WTC11 (cell line): ENCODE results near the gene SESN2. TPM values are rescaled to one million over a fixed set of nuclear protein-coding genes. Genes with fewer than 3 reads are reported as not detected.

Experiments
- ATAC-seq: fragments of 200-7000 bp; cut with Tn5 transposase; 2 replicates; pipeline ENCODE4 v1.10.0; 2021; ENCODE audit warnings: mild to moderate bottlenecking, moderate library complexity
- CTCF ChIA-PET: fragments of 300-600 bp; sonication (Branson Sonifier 250); formaldehyde crosslinking; loops from one replicate; lab custom pipeline; 2021; ENCODE audit warnings: antibody characterized with exemption; lab: Charles Lee
- POLR2A ChIA-PET: fragments of 350-600 bp; sonication (Branson Sonifier 250); formaldehyde crosslinking; loops from one replicate; lab custom pipeline; 2021; ENCODE audit warnings: antibody characterized with exemption; lab: Charles Lee
- DNase-seq: peaks from one replicate; pipeline ENCODE4 v3.0.0; 2021; ENCODE audit warnings: low spot score
- H3K27ac Mint-ChIP-seq: 2 replicates; pipeline ENCODE4 v1.8.0; 2021; ENCODE audit warnings: mixed read lengths
- H3K27me3 Mint-ChIP-seq: 2 replicates; pipeline ENCODE4 v1.8.0; 2021; ENCODE audit warnings: low read depth, mild to moderate bottlenecking, moderate library complexity, mixed read lengths
- H3K36me3 Mint-ChIP-seq: 2 replicates; pipeline ENCODE4 v1.8.0; 2021; ENCODE audit warnings: mixed read lengths
- H3K4me1 Mint-ChIP-seq: 2 replicates; pipeline ENCODE4 v1.8.0; 2022; ENCODE audit warnings: mixed read lengths
- H3K4me3 Mint-ChIP-seq: 2 replicates; pipeline ENCODE4 v1.8.0; 2021; ENCODE audit warnings: mild to moderate bottlenecking, moderate library complexity, mixed read lengths
- H3K9me3 Mint-ChIP-seq: 2 replicates; pipeline ENCODE4 v1.8.0; 2021; ENCODE audit warnings: mixed read lengths
- AR ChIP-seq: fragments of 250-450 bp; sonication (Bioruptor Pico); IDR thresholded peaks from 2 replicates; pipeline ENCODE4 v1.9.0; 2021; ENCODE audit warnings: mild to moderate bottlenecking
- ARID4B ChIP-seq: sonication (generic); formaldehyde crosslinking; IDR thresholded peaks from 2 replicates; pipeline ENCODE4 v1.8.0; 2023; ENCODE audit warnings: missing genetic modification reagents, mild to moderate bottlenecking, borderline replicate concordance
- ATF2 ChIP-seq: sonication (generic); formaldehyde crosslinking; IDR thresholded peaks from 2 replicates; pipeline ENCODE4 v1.8.1; 2022; ENCODE audit warnings: low read depth, missing genetic modification reagents, borderline replicate concordance
- CDX4 ChIP-seq: fragments of 250-450 bp; sonication (Bioruptor Pico); IDR thresholded peaks from 2 replicates; pipeline ENCODE4 v1.9.0; 2021; ENCODE audit warnings: moderate library complexity, mild to moderate bottlenecking, inconsistent platforms, borderline replicate concordance
- ESRRA ChIP-seq: sonication (generic); formaldehyde crosslinking; IDR thresholded peaks from 2 replicates; pipeline ENCODE4 v1.8.1; 2022; ENCODE audit warnings: mild to moderate bottlenecking, missing genetic modification reagents, borderline replicate concordance
- FOXP1 ChIP-seq: sonication (generic); formaldehyde crosslinking; IDR thresholded peaks from 2 replicates; pipeline ENCODE4 v1.8.0; 2022; ENCODE audit warnings: missing genetic modification reagents, mild to moderate bottlenecking, moderate library complexity, borderline replicate concordance
- HMGA2 ChIP-seq: fragments of 250-450 bp; sonication (Bioruptor Pico); IDR thresholded peaks from 2 replicates; pipeline ENCODE4 v1.4.0; 2021; ENCODE audit warnings: mild to moderate bottlenecking, moderate library complexity
- HMGXB4 ChIP-seq: sonication (generic); formaldehyde crosslinking; IDR thresholded peaks from 2 replicates; pipeline ENCODE4 v1.8.1; 2023; ENCODE audit warnings: mild to moderate bottlenecking, moderate library complexity, missing genetic modification reagents
- JAZF1 ChIP-seq: fragments of 250-450 bp; sonication (Bioruptor Pico); IDR thresholded peaks from 2 replicates; pipeline ENCODE4 v1.9.0; 2021; ENCODE audit warnings: moderate library complexity, mild to moderate bottlenecking, inconsistent platforms
- JUN ChIP-seq: sonication (generic); formaldehyde crosslinking; IDR thresholded peaks from 2 replicates; pipeline ENCODE4 v1.8.0; 2023; ENCODE audit warnings: mild to moderate bottlenecking, missing genetic modification reagents
- TEAD1 ChIP-seq: sonication (generic); formaldehyde crosslinking; IDR thresholded peaks from 2 replicates; pipeline ENCODE4 v1.8.0; 2022; ENCODE audit warnings: mild to moderate bottlenecking, missing genetic modification reagents
- TP53 ChIP-seq: sonication (generic); formaldehyde crosslinking; IDR thresholded peaks from 2 replicates; pipeline ENCODE4 v1.8.1; 2023; ENCODE audit warnings: mild to moderate bottlenecking, missing genetic modification reagents
- ZNF121 ChIP-seq: sonication (generic); formaldehyde crosslinking; IDR thresholded peaks from 2 replicates; pipeline ENCODE4 v1.8.0; 2023; ENCODE audit warnings: missing genetic modification reagents
- ZNF138 ChIP-seq: sonication (generic); formaldehyde crosslinking; conservative IDR thresholded peaks from 2 replicates; pipeline ENCODE4 v1.8.1; 2022; ENCODE audit warnings: mild to moderate bottlenecking, moderate library complexity, missing genetic modification reagents
- ZNF232 ChIP-seq: sonication (generic); formaldehyde crosslinking; IDR thresholded peaks from 2 replicates; pipeline ENCODE4 v1.8.0; 2022; ENCODE audit warnings: mild to moderate bottlenecking, missing genetic modification reagents
- ZNF423 ChIP-seq: fragments of 250-450 bp; sonication (Bioruptor Pico); IDR thresholded peaks from 2 replicates; pipeline ENCODE4 v2.1.2; 2022; ENCODE audit warnings: mild to moderate bottlenecking, moderate library complexity
- total RNA-seq: library from RNA; stranded (reverse); gene quantifications from 3 replicates; pipeline ENCODE4 v1.2.3, GENCODE V29; 2021

Gene SESN2
- total RNA-seq, 1 experiment from 2014 or later: 38.1 TPM

- no peak for TF ChIP-seq AR
- TF ChIP-seq TEAD1 (CRISPR knock-in tag): no peak
- TF ChIP-seq, all 79 proteins: peak for 0
These were observed 17.6 kb upstream of the SESN2 start (continued) for GRCh38 chr1:28241638-28242241.

GRCh38 chr1:28243685-28244311 is 15.5 kb upstream of the SESN2 start:
- Mint-ChIP-seq H3K4me3 (no peak overlapping the region), H3K4me1 (peaks cover 20% of the 10 kb centered on the region), H3K27me3 (no peaks in the 10 kb centered on the region), H3K27ac (no peak overlapping the region), H3K36me3 (no peaks in the 10 kb centered on the region), H3K9me3 (no peaks in the 10 kb centered on the region)
- DNase-seq (no peak), ATAC-seq (no peak)
- CTCF ChIA-PET: no interaction called here
- POLR2A ChIA-PET: interaction anchor here (0.9 kb wide), 1 partner anchor 85 kb away, joined by 3 read pairs; no protein-coding TSS in a partner anchor
- TF ChIP-seq ZNF138 (CRISPR knock-in tag) (no peak), ZNF232 (CRISPR knock-in tag) (no peak), HMGXB4 (CRISPR knock-in tag) (no peak), ARID4B (CRISPR knock-in tag) (no peak), CDX4 (CRISPR knock-in tag) (no peak), HMGA2 (CRISPR knock-in tag) (no peak), ESRRA (no peak), ZNF423 (CRISPR knock-in tag) (no peak), FOXP1 (CRISPR knock-in tag) (no peak), JUN (CRISPR knock-in tag) (no peak), TP53 (CRISPR knock-in tag) (no peak), ATF2 (no peak), JAZF1 (CRISPR knock-in tag) (no peak), ZNF121 (CRISPR knock-in tag) (no peak)
